Erythroblast (primary cell): ENCODE measurements around the gene PCBP3.

Experiments used
- GATA1 ChIP-seq: IDR thresholded peaks from 2 replicates; pipeline ENCODE4 v1.6.1; 2011; ENCODE audit warnings: low read depth, mild to moderate bottlenecking, control low read depth, low read length, moderate library complexity
- POLR2A ChIP-seq: IDR thresholded peaks from 2 replicates; pipeline ENCODE4 v1.6.1; 2011; ENCODE audit warnings: mild to moderate bottlenecking, low read length

GRCh38 chr21:45983649-45983965 is 340.1 kb downstream of the PCBP3 start:
- TF ChIP-seq POLR2A (no peak), GATA1 (no peak)
